ENCODE measurements around the gene PKD1L1. TPM values are rescaled to one million over a fixed set of nuclear protein-coding genes. Genes with fewer than 3 reads are reported as not detected.

Gene PKD1L1
- total RNA-seq, 1 experiment from 2014 or later: 0.17 TPM

- H3K27ac ChIP-seq (ENCODE audit: insufficient read length, low read depth, low read length): no peak overlapping the region
- H3K9me3 ChIP-seq (ENCODE audit: control insufficient read depth, low read depth, low read length): no peaks in the 10 kb centered on the region
- no peak overlapping the region for H2AK5ac ChIP-seq (ENCODE audit: insufficient read length, low read length)
- no peak overlapping the region for H3K27ac Mint-ChIP-seq
- WGBS (ENCODE audit: extremely low coverage, insufficient read length, low lambda C conversion rate): no CpG with 5 or more reads among the region's 4 CpGs
- H3K27me3 ChIP-seq (ENCODE audit: insufficient read depth, low read length): no peaks in the 10 kb centered on the region
- peaks cover 2 to 6% of the 10 kb centered on the region in 2 experiments; a peak in 3 of 4 replicates for H3K4me1 Mint-ChIP-seq
- no peak overlapping the region for H3K56ac ChIP-seq (ENCODE audit: insufficient read length, low read depth, low read length)
- H2BK20ac ChIP-seq (ENCODE audit: low read depth, low read length, poor library complexity, severe bottlenecking): no peak overlapping the region
- no peaks in the 10 kb centered on the region; a peak in 1 of 7 replicates for H3K36me3 Mint-ChIP-seq (ENCODE audit: insufficient read depth in 1 of 3, low read depth in 3 of 3)
- peaks cover 2% of the 10 kb centered on the region; the same call in 1 of the 2 replicates for H3K27me3 Mint-ChIP-seq (ENCODE audit: low read depth)
- H4K20me1 ChIP-seq (ENCODE audit: control insufficient read depth, insufficient read depth, insufficient read length): no peaks in the 10 kb centered on the region
- H3T11ph ChIP-seq (ENCODE audit: low read length): no peak overlapping the region
- no peak overlapping the region for H3K18ac ChIP-seq (ENCODE audit: insufficient read length, low read depth, low read length)
- no peak overlapping the region for H3K4me2 ChIP-seq (ENCODE audit: insufficient read depth, insufficient read length, low read length)
- no peak overlapping the region for H4K91ac ChIP-seq (ENCODE audit: insufficient read length, low read depth, low read length)
- no peaks in the 10 kb centered on the region; a peak in 1 of 5 replicates for H3K9me3 Mint-ChIP-seq
- no peaks in the 10 kb centered on the region for H3K79me2 ChIP-seq (ENCODE audit: insufficient read depth, low read length)
- no peak for DNase-seq
- H4K5ac ChIP-seq (ENCODE audit: insufficient read length, low read depth, low read length): no peak overlapping the region
- no peak overlapping the region for H2AFZ ChIP-seq (ENCODE audit: low read length)
- no peaks in the 10 kb centered on the region for H3K4me1 ChIP-seq (ENCODE audit: insufficient read depth, low read length)
- H2BK12ac ChIP-seq (ENCODE audit: insufficient read length, low read depth, low read length): no peak overlapping the region
- no peaks in the 10 kb centered on the region for H3K79me1 ChIP-seq (ENCODE audit: insufficient read depth, low read depth, low read length, poor library complexity, severe bottlenecking)
- H3K14ac ChIP-seq (ENCODE audit: insufficient read depth, low read length): no peak overlapping the region
- no peak overlapping the region for H3K9ac ChIP-seq (ENCODE audit: extremely low read depth, insufficient read length, low read length)
- H3K23me2 ChIP-seq (ENCODE audit: insufficient read length, low read depth, low read length, poor library complexity, severe bottlenecking): no peaks in the 10 kb centered on the region
- H2BK5ac ChIP-seq (ENCODE audit: insufficient read length, low read length): no peak overlapping the region
- no peak overlapping the region for H2BK15ac ChIP-seq (ENCODE audit: low read depth, low read length)
- H4K8ac ChIP-seq (replicated peaks; ENCODE audit: insufficient read length, low read depth, low read length): no peak overlapping the region
- TF ChIP-seq, protein P1, sequence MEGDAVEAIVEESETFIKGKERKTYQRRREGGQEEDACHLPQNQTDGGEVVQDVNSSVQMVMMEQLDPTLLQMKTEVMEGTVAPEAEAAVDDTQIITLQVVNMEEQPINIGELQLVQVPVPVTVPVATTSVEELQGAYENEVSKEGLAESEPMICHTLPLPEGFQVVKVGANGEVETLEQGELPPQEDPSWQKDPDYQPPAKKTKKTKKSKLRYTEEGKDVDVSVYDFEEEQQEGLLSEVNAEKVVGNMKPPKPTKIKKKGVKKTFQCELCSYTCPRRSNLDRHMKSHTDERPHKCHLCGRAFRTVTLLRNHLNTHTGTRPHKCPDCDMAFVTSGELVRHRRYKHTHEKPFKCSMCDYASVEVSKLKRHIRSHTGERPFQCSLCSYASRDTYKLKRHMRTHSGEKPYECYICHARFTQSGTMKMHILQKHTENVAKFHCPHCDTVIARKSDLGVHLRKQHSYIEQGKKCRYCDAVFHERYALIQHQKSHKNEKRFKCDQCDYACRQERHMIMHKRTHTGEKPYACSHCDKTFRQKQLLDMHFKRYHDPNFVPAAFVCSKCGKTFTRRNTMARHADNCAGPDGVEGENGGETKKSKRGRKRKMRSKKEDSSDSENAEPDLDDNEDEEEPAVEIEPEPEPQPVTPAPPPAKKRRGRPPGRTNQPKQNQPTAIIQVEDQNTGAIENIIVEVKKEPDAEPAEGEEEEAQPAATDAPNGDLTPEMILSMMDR (conservative IDR thresholded peaks at IDR 0.05): no peak
- H3K23ac ChIP-seq (ENCODE audit: insufficient read length, low read depth, low read length): no peak overlapping the region
- H3K4ac ChIP-seq (ENCODE audit: low read depth, low read length): no peak overlapping the region
- no peak overlapping the region for H2BK120ac ChIP-seq (ENCODE audit: low read depth, low read length, poor library complexity, severe bottlenecking)
- H3K4me3 Mint-ChIP-seq: no peak overlapping the region
Observed at GRCh38 chr7:47756636-47757035, 191.6 kb downstream of the PKD1L1 start.
